Measurements from ENCODE around the gene SMIM29. TPM values are rescaled to one million over a fixed set of nuclear protein-coding genes. Genes with fewer than 3 reads are reported as not detected.
A peak's percentile ranks its signal among the peaks of the same experiment; 100 is the strongest.

The SMIM29 gene
- polyA plus RNA-seq, 1 donor (not counting 4 experiments of a cell fraction or from before 2014, with no cell fraction given), result 27.4 TPM

DNA sequence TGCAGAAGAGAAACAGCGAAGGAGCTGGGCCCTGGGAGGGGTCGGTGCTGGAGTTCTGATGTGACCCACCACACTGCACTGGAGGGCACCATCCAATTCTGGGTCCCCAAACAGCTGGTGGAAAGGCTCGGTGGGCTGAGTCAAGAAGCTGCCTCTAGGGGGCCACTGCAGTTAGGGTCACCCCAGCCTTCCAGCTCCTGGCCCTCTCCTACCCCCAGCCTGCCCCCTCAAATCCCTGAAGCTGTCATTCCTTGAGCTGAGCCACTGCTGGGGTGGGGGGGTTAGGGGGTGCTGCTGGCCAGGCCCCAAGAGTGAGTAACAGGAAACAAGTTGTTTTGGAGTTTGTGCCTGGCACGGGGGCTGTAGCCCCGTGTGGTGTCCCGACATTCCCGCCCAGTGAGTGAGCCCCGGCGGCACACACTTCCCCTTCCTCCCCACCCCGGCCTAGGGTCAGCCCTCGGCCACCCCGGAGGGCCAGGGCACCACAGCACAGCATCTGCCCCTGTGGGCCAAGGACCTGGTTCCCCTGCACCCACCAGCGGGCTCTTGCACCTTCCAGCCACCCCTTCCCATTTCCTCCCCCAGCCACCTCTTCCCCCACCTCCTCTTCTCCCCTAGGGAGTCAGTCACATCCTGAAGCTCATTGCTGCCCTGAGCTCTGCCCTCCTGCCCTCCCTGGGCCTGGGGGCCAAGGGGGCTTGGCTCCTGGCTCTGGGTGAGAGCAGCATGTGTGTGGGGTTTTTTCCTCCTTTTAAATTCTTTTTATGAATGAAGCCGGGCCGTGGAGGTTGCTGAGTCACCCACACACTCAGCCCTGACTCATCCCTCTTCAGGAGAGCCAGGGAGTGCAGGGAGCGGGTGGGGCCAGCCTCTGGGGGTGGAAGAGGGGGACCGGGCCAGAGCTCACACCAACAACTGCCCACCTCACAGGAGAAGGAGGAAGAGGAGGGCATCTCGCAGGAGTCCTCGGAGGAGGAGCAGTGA lies 4.6 kb downstream of the SMIM29 start:
- dilution Hi-C loops (cut with MboI; ENCODE audit: extremely low pct_ligation_motif_present, low sequenced_read_pairs), result no loop called here

GRCh38 chr6:34243131-34243771 lies 5.6 kb downstream of the SMIM29 start:
- H3K79me2 ChIP-seq (ENCODE audit: control insufficient read depth, insufficient read depth, low read length), result peaks cover 28% of the 10 kb centered on the region
- peaks cover 10% of the 10 kb centered on the region for H3K9me1 ChIP-seq (ENCODE audit: control insufficient read depth, extremely low read depth, insufficient read depth, low read length)
- H3K4me3 ChIP-seq (ENCODE audit: control insufficient read depth in 2 of 3, extremely low read depth in 1 of 3, insufficient read depth in 2 of 3, low read depth in 1 of 3, low read length in 3 of 3), result peak overlapping the region in 1 of 3 experiments; percentile 25
- no peaks in the 10 kb centered on the region for H3K27me3 ChIP-seq (ENCODE audit: control insufficient read depth, extremely low read depth, insufficient read depth, low read length)
- peaks cover 25 to 40% of the 10 kb centered on the region in 2 experiments for H3K36me3 ChIP-seq (ENCODE audit: control insufficient read depth in 2 of 2, extremely low read depth in 1 of 2, insufficient read depth in 2 of 2, low read length in 2 of 2)
- H2AFZ ChIP-seq (ENCODE audit: control insufficient read depth, low read length), result no peak overlapping the region
- peaks cover 25% of the 10 kb centered on the region for H4K20me1 ChIP-seq (ENCODE audit: control insufficient read depth, extremely low read depth, insufficient read depth, low read length)
- H3K4me2 ChIP-seq (ENCODE audit: control insufficient read depth, extremely low read depth, insufficient read depth, low read depth, low read length), result peak overlapping the region; percentile 67
- H3K9ac ChIP-seq (ENCODE audit: control insufficient read depth, extremely low read depth, insufficient read depth, low read length), result peak overlapping the region; percentile 50
- DNase-seq (ENCODE audit: low read depth, low spot score) (no peak), FAIRE-seq (no peak)
- dilution Hi-C loops (cut with MboI; ENCODE audit: extremely low pct_ligation_motif_present, low sequenced_read_pairs), result no loop called here
- H3K9me3 ChIP-seq (ENCODE audit: control insufficient read depth, low read depth, low read length), result no peaks in the 10 kb centered on the region
- no peak for TF ChIP-seq EZH2 (IDR thresholded peaks at IDR 0.05; ENCODE audit: low read length)
- TF ChIP-seq, protein P1, sequence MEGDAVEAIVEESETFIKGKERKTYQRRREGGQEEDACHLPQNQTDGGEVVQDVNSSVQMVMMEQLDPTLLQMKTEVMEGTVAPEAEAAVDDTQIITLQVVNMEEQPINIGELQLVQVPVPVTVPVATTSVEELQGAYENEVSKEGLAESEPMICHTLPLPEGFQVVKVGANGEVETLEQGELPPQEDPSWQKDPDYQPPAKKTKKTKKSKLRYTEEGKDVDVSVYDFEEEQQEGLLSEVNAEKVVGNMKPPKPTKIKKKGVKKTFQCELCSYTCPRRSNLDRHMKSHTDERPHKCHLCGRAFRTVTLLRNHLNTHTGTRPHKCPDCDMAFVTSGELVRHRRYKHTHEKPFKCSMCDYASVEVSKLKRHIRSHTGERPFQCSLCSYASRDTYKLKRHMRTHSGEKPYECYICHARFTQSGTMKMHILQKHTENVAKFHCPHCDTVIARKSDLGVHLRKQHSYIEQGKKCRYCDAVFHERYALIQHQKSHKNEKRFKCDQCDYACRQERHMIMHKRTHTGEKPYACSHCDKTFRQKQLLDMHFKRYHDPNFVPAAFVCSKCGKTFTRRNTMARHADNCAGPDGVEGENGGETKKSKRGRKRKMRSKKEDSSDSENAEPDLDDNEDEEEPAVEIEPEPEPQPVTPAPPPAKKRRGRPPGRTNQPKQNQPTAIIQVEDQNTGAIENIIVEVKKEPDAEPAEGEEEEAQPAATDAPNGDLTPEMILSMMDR (optimal IDR thresholded peaks at IDR 0.05 in 1 of 3, IDR thresholded peaks at IDR 0.05 in 1 of 3, conservative IDR thresholded peaks at IDR 0.05 in 1 of 3; ENCODE audit: extremely low read depth in 1 of 3, insufficient read depth in 2 of 3, low read length in 3 of 3), result no peak
- H3K4me1 ChIP-seq (ENCODE audit: control insufficient read depth, extremely low read depth, insufficient read depth, low read length), result peaks cover 90% of the 10 kb centered on the region
- H3K27ac ChIP-seq (ENCODE audit: control insufficient read depth, insufficient read depth, low read length), result peak overlapping the region; percentile 87

More for the DNA sequence above, 4.6 kb downstream of the SMIM29 start:
- TF ChIP-seq, protein P1 (optimal IDR thresholded peaks at IDR 0.05 in 1 of 3, IDR thresholded peaks at IDR 0.05 in 1 of 3, conservative IDR thresholded peaks at IDR 0.05 in 1 of 3; ENCODE audit: extremely low read depth in 1 of 3, insufficient read depth in 2 of 3, low read length in 3 of 3), result peak in 2 of 3 experiments; percentile 17 to 34
- TF ChIP-seq EZH2 (IDR thresholded peaks at IDR 0.05; ENCODE audit: low read length), result no peak
- DNase-seq (ENCODE audit: low read depth, low spot score) (peak; percentile 72), FAIRE-seq (no peak)
- Histone ChIP-seq H3K36me3 (ENCODE audit: control insufficient read depth in 2 of 2, extremely low read depth in 1 of 2, insufficient read depth in 2 of 2, low read length in 2 of 2) (peaks cover 25 to 37% of the 10 kb centered on the region in 2 experiments), H3K4me2 (ENCODE audit: control insufficient read depth, extremely low read depth, insufficient read depth, low read depth, low read length) (peak overlapping the region; percentile 67), H3K9me3 (ENCODE audit: control insufficient read depth, low read depth, low read length) (no peaks in the 10 kb centered on the region), H3K79me2 (ENCODE audit: control insufficient read depth, insufficient read depth, low read length) (peaks cover 22% of the 10 kb centered on the region), H3K9ac (ENCODE audit: control insufficient read depth, extremely low read depth, insufficient read depth, low read length) (peak overlapping the region; percentile 69), H3K4me1 (ENCODE audit: control insufficient read depth, extremely low read depth, insufficient read depth, low read length) (peaks cover 84% of the 10 kb centered on the region), H3K27me3 (ENCODE audit: control insufficient read depth, extremely low read depth, insufficient read depth, low read length) (no peaks in the 10 kb centered on the region), H3K27ac (ENCODE audit: control insufficient read depth, insufficient read depth, low read length) (peak overlapping the region; percentile 87), H3K4me3 (ENCODE audit: control insufficient read depth in 2 of 3, extremely low read depth in 1 of 3, insufficient read depth in 2 of 3, low read depth in 1 of 3, low read length in 3 of 3) (peak overlapping the region in 2 of 3 experiments; percentile 36 to 48), H2AFZ (ENCODE audit: control insufficient read depth, low read length) (no peak overlapping the region), H4K20me1 (ENCODE audit: control insufficient read depth, extremely low read depth, insufficient read depth, low read length) (peaks cover 25% of the 10 kb centered on the region), H3K9me1 (ENCODE audit: control insufficient read depth, extremely low read depth, insufficient read depth, low read length) (peaks cover 10% of the 10 kb centered on the region)
